HG03060 (cell line): Measurements from ENCODE around the gene KDM4B.

ENCODE experiments used
- ATAC-seq: cut with Tn5 transposase; IDR thresholded peaks from one replicate; pipeline ENCODE4 v1.9.1; 2021; ENCODE audit warnings: low read depth, moderate number of reproducible peaks; ENCODE audit not compliant: unreplicated experiment

Gene KDM4B

GRCh38 chr19:5143471-5144411 lies 174.8 kb downstream of the KDM4B start:
- no peak for ATAC-seq

GRCh38 chr19:5144545-5145179 lies 175.7 kb downstream of the KDM4B start:
- ATAC-seq, result no peak

- ATAC-seq, result no peak
These were observed 176.9 kb downstream of the KDM4B start for GRCh38 chr19:5145521-5146511.

- ATAC-seq, result no peak
These were observed 178.4 kb downstream of the KDM4B start for GRCh38 chr19:5147074-5147977.

- no peak for ATAC-seq
These were observed 179.3 kb downstream of the KDM4B start for GRCh38 chr19:5147978-5148793.

GRCh38 chr19:5148794-5149190 lies 179.9 kb downstream of the KDM4B start:
- ATAC-seq, result no peak

GRCh38 chr19:5149508-5149907 lies 180.6 kb downstream of the KDM4B start:
- ATAC-seq, result no peak

- no peak for ATAC-seq
These were observed 181.3 kb downstream of the KDM4B start for GRCh38 chr19:5149932-5150901.

GRCh38 chr19:5150902-5151741 lies 182.2 kb downstream of the KDM4B start:
- no peak for ATAC-seq

GRCh38 chr19:5152013-5152763 lies 183.3 kb downstream of the KDM4B start:
- no peak for ATAC-seq

GRCh38 chr19:5152767-5153532 lies 184.0 kb downstream of the KDM4B start:
- no peak for ATAC-seq

GRCh38 chr19:5153601-5154128 lies 184.8 kb downstream of the KDM4B start:
- ATAC-seq, result no peak

GRCh38 chr19:5154129-5154798 lies 185.4 kb downstream of the KDM4B start:
- no peak for ATAC-seq

- ATAC-seq, result no peak
These were observed 186.0 kb downstream of the KDM4B start for GRCh38 chr19:5154799-5155426.
